Subcutaneous adipose tissue (tissue), 4 donors: ENCODE measurements around the gene HSD11B1L. TPM values are rescaled to one million over a fixed set of nuclear protein-coding genes. Genes with fewer than 3 reads are reported as not detected.

Source experiments
- total RNA-seq, 4 donors: library from RNA; depleted of rRNA; stranded (reverse); fragments of >200 nt; gene quantifications; one replicate each; pipeline ENCODE4 v1.1.0, GENCODE V29; 2016
- TF ChIP-seq, protein P1 (sequence below): fragments of 450-650 bp; IDR thresholded peaks from one replicate; pipeline ENCODE4 v1.5.1; 2016; ENCODE audit warnings: low read depth, mild to moderate bottlenecking, control low read depth, antibody characterized with exemption, moderate library complexity

HSD11B1L gene
- total RNA-seq, 4 donors from 2014 or later: 4.1 to 13.4 (median 7.6) TPM

DNA sequence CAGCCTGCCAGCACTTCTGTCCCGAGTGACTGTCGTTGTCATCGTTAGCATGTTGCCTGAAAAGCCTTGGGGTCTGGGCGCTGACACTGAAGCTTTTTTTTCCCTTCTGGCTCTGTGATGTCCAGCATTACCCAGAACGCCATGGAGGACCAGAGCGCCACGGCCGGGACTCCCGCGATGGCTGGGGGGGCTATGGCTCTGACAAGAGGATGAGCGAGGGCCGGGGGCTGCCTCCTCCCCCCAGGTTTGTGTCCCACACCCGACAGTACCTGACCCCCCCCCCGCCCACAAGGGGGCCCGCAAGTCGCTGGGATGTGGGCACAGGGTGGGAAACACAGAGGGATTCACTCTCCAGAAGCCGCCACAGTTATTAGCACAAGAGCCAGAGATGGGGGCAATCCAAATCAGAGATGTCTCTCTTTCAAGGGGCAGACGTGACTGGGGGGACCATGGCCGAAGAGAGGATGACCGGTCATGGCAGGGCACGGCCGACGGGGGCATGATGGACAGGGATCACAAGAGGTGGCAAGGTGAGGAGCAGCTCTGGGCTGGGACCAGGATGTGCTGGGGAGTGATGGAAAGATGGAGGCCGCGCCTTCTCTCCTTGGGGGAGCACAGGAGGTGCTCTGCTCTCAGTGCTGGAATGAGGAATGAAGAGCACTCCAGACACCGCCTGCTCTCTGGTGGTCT is 13.8 kb upstream of the HSD11B1L start:
- TF ChIP-seq, protein P1, sequence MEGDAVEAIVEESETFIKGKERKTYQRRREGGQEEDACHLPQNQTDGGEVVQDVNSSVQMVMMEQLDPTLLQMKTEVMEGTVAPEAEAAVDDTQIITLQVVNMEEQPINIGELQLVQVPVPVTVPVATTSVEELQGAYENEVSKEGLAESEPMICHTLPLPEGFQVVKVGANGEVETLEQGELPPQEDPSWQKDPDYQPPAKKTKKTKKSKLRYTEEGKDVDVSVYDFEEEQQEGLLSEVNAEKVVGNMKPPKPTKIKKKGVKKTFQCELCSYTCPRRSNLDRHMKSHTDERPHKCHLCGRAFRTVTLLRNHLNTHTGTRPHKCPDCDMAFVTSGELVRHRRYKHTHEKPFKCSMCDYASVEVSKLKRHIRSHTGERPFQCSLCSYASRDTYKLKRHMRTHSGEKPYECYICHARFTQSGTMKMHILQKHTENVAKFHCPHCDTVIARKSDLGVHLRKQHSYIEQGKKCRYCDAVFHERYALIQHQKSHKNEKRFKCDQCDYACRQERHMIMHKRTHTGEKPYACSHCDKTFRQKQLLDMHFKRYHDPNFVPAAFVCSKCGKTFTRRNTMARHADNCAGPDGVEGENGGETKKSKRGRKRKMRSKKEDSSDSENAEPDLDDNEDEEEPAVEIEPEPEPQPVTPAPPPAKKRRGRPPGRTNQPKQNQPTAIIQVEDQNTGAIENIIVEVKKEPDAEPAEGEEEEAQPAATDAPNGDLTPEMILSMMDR: no peak

DNA sequence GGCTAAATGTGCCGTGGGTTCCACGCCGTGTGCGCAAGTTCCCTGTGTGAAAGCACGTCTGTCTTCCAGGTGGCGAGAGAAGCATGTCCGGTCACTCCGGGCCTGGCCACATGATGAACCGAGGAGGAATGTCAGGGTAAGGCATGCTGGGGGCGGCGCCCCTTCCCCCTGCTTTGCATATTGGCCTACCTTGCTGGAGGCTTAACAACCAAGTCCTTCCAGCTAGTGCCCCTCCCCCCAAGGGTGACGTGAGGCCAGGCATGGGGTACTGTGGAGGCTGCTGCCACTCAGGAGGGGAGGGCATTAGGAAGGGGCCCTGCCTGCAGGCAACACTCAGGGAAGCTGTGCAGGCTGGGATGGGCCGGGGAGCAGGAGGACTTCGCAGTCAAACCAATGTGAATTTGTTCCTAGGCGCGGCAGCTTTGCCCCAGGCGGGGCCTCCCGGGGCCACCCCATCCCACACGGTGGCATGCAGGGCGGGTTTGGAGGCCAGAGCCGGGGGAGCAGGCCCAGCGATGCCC is 13.0 kb upstream of the HSD11B1L start:
- TF ChIP-seq, protein P1: no peak

DNA sequence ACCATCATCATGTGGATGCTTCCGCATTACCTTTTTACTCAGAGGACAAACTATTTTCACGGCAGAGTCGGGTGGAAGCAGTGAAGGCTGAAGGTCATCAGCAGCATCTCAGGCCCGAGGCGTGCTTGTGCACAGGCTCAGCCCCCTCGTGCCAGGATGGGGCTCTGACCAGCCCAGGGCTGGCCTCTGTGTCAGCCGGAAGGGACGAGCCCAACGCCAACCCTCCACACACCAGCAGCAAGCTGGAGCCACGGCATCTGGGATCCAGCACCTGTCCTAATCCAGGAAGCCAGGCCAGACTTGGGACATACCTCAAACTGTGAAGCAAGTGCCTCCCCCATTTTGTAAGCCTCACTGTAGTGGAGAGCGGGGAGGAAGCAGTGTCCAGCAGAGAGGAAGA is 11.6 kb upstream of the HSD11B1L start:
- TF ChIP-seq, protein P1: no peak

DNA sequence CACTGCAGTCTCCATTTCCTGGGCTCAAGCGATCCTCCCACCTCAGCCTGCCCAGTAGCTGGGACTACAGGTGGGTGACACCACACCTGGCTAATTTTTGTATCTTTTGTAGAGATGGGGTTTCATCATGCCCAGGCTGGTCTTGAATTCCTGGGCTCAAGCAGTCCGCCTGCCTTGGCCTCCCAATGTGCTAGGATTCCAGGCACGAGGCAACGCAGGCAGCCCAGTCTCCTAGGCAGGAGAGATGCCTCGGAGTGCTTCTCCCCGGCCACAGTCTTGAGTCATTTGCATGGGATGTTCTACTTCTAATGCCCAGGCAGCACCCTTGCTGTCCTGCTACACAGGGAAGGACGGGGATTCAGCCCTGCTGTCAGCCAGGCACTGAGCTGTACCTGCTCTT is 9.2 kb upstream of the HSD11B1L start:
- TF ChIP-seq, protein P1: no peak

DNA sequence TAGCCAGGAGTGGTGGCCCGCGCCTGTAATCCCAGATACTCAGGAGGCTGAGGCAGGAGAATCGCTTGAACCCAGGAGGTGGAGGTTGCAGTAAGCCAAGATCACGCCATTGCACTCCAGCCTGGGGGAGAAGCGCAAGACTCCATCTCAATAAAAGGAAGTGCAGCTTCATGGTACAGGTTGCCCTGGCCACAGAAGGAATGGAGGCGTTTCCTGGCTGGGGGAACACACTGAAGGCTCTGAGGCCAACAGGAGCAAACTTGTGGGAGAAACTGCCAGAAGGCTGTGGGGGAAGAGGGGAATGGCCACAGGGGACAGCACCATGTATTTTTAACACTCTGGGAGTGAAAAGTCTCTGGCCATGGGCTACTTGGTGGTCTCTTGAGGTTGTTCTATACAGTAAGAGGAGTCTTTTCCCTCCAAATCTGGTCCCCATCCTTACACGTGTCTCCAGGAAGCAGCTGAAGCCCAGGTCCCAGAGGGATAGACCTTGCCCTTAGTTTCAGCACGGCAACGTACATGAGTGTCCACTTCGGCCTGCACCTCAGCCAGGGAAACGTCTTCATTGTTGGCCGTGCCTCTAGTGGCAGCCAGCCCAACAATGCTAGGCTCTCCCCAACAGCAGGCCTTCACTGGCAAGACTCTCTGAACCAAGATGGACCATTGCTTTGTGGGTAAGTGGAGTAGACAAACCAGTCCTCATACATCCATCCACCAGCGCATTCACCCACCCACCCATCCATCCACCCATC is 7.9 kb upstream of the HSD11B1L start:
- TF ChIP-seq, protein P1: no peak

DNA sequence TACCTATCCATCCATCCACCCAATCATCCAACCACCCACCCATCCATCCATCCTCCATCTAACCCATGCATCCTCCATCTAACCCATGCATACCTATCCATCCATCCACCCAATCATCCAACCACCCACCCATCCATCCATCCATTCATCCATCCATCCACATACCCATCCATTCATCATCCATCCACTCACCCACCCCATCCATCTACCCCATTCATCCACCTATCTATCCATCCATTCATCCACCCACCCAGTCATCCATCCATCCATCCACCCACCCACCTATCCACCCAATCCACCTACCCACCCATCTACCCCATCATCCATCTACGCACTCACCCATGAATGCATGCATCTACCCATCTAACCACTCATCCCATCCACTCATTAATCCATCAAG is 7.1 kb upstream of the HSD11B1L start:
- TF ChIP-seq, protein P1: no peak

DNA sequence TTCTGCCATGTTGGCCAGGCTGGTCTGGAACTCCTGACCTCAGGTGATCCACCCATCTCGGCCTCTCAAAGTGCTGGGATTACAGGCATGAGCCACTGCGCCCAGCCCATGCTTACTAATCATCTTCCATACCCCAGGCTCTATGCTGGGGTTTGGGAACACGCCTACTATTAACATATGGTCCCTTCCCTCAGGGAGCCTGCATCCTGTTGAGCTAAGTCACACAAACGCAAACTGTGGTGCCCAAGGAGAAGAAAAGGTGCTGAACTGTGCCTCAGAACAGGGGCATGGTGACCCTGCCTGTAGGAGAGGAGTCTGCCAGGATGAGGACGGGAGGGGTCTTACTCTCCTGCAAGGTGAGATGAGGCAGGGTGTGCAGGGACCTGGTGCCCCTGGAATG is 6.1 kb upstream of the HSD11B1L start:
- TF ChIP-seq, protein P1: no peak
